HT1080 (cell line): ENCODE results near the gene ARHGAP10. TPM values are rescaled to one million over a fixed set of nuclear protein-coding genes. Genes with fewer than 3 reads are reported as not detected.

Experiments used
- DNase-seq: peaks from one replicate; pipeline ENCODE4 v3.0.0-alpha.2; 2015; ENCODE audit warnings: low read depth
- small RNA-seq: library from RNA; depleted of rRNA; stranded (forward); fragments of <200 nt; gene quantifications from one replicate; pipeline ENCODE3, GENCODE V24; 2014
- total RNA-seq: library from RNA; depleted of rRNA; stranded (reverse); fragments of >200 nt; shearing (Covaris generic); gene quantifications from 2 replicates; pipeline ENCODE4 v1.2.3, GENCODE V29; 2014; rRNA removed

The ARHGAP10 gene
- total RNA-seq, 1 experiment from 2014 or later = 19.1 TPM

- no peak for DNase-seq
Observed at GRCh38 chr4:148118633-148119032, 386.7 kb downstream of the ARHGAP10 start.

- no peak for DNase-seq
Observed at GRCh38 chr4:148120216-148120615, 388.3 kb downstream of the ARHGAP10 start.

Small RNA genes within 50 kb of the gene (small RNA-seq; reads per million reads assigned to genes)
- gene MIR4799 = not detected
- not detected for gene RN7SL254P
- gene RNA5SP165 = not detected

Other genes with a start within 250 kb of the ARHGAP10 start
- gene TMEM184C, start 114.7 kb upstream of the ARHGAP10 start, total RNA-seq = 39.1 and 40.0 TPM in 2 replicates
- 8.1 and 9.0 TPM in 2 replicates for gene PRMT9, start 47.9 kb upstream of the ARHGAP10 start, total RNA-seq